H1 (cell line): ENCODE measurements around the gene TRIM23. TPM values are rescaled to one million over a fixed set of nuclear protein-coding genes. Genes with fewer than 3 reads are reported as not detected.

Experiments
- CTCF ChIA-PET: fragments of 300-600 bp; sonication (Branson Sonifier 250); formaldehyde crosslinking; loops from one replicate; lab custom pipeline; 2021; ENCODE audit not compliant: partially characterized antibody; lab: Charles Lee
- POLR2A ChIA-PET: fragments of 300-600 bp; sonication (Branson Sonifier 250); formaldehyde crosslinking; loops from one replicate; lab custom pipeline; 2021; ENCODE audit warnings: inconsistent platforms; ENCODE audit not compliant: partially characterized antibody; lab: Charles Lee
- DNase-seq, 2 experiments: peaks; one replicate each; pipeline versions ENCODE4 v3.0.0 to v3.0.0-alpha.2; 2010 to 2022; ENCODE audit warnings: low spot score in 2 of 2, low read depth in 1 of 2, mixed read lengths in 1 of 2
- FAIRE-seq: peaks from 2 replicates; lab custom pipeline; 2011; peaks lifted over from hg19 to GRCh38; lab: Jason Lieb, UNC
- H2AFZ ChIP-seq: 2 replicates; pipeline ENCODE4 v1.8.1; 2012; ENCODE audit warnings: low read length, inconsistent platforms
- H2AK5ac ChIP-seq: 2 replicates; pipeline ENCODE4 v1.6.1; 2013; ENCODE audit warnings: low read depth, low read length
- H2BK120ac ChIP-seq: replicated peaks from 2 replicates; pipeline ENCODE3; 2013; ENCODE audit warnings: low read depth, low read length, inconsistent platforms
- H2BK12ac ChIP-seq: 2 replicates; pipeline ENCODE4 v1.6.1; 2013; ENCODE audit warnings: low read depth, low read length
- H2BK15ac ChIP-seq: 2 replicates; pipeline ENCODE4 v1.6.1; 2013; ENCODE audit warnings: low read length
- H2BK20ac ChIP-seq: 2 replicates; pipeline ENCODE4 v1.6.1; 2013; ENCODE audit warnings: low read length
- H2BK5ac ChIP-seq: 2 replicates; pipeline ENCODE4 v1.6.1; 2013; ENCODE audit warnings: low read depth, low read length
- H3K14ac ChIP-seq: 2 replicates; pipeline ENCODE4 v1.6.1; 2013; ENCODE audit warnings: inconsistent platforms; ENCODE audit not compliant: insufficient read length
- H3K18ac ChIP-seq: 2 replicates; pipeline ENCODE4 v1.6.1; 2013; ENCODE audit warnings: low read length; ENCODE audit errors: extremely low read depth
- H3K23ac ChIP-seq: 2 replicates; pipeline ENCODE4 v1.6.1; 2013; ENCODE audit warnings: inconsistent platforms; ENCODE audit not compliant: insufficient read length
- H3K23me2 ChIP-seq: 2 replicates; pipeline ENCODE4 v1.6.1; 2013; ENCODE audit warnings: low read depth, low read length
- H3K27ac ChIP-seq: 2 replicates; pipeline ENCODE4 v1.6.1; 2011; ENCODE audit warnings: low read depth, low read length, inconsistent platforms
- H3K27me3 ChIP-seq, 4 experiments: replicated peaks in 1 of 4; 1 replicate in 1 of 4; 2 replicates in 3 of 4; pipeline versions ENCODE4 v1.6.1 to v1.8.1; 2011 to 2013; ENCODE audit warnings: low read length in 3 of 4, mild to moderate bottlenecking in 3 of 4, inconsistent platforms in 2 of 4, mixed read lengths in 2 of 4, moderate library complexity in 1 of 4; ENCODE audit not compliant: control insufficient read depth in 3 of 4, insufficient read depth in 3 of 4; ENCODE audit errors: extremely low read depth in 1 of 4
- H3K36me3 ChIP-seq, 4 experiments: 2 replicates each; pipeline versions ENCODE4 v1.6.1 to v1.8.1; 2011 to 2013; ENCODE audit warnings: mild to moderate bottlenecking in 4 of 4, low read length in 3 of 4, moderate library complexity in 2 of 4, control low read depth in 1 of 4, inconsistent platforms in 1 of 4; ENCODE audit not compliant: insufficient read depth in 4 of 4, control insufficient read depth in 2 of 4
- H3K4ac ChIP-seq: replicated peaks from 2 replicates; pipeline ENCODE3; 2013; ENCODE audit warnings: low read length, low read depth, mixed read lengths, inconsistent platforms; ENCODE audit not compliant: insufficient read length
- H3K4me1 ChIP-seq, 4 experiments: replicated peaks in 1 of 4; 1 replicate in 1 of 4; 2 replicates in 3 of 4; pipeline versions ENCODE4 v1.6.1 to v1.8.1; 2011 to 2013; ENCODE audit warnings: low read length in 3 of 4, inconsistent platforms in 2 of 4, mixed read lengths in 1 of 4; ENCODE audit not compliant: insufficient read depth in 4 of 4, control insufficient read depth in 3 of 4
- H3K4me2 ChIP-seq, 2 experiments: 2 replicates each; pipeline versions ENCODE4 v1.6.1 to v1.8.1; 2011 to 2013; ENCODE audit warnings: low read depth in 2 of 2, low read length in 2 of 2, control low read depth in 1 of 2, inconsistent platforms in 1 of 2, mild to moderate bottlenecking in 1 of 2; ENCODE audit not compliant: insufficient read depth in 1 of 2
- H3K4me3 ChIP-seq, 4 experiments: fragments of 200-600, 300-600 bp in 1 of 4; sonication (generic), shearing (Covaris generic), sonication (Bioruptor Twin) in 1 of 4; 2 replicates each; pipeline versions ENCODE4 v1.5.1 to v1.8.1; 2011 to 2016; ENCODE audit warnings: low read length in 4 of 4, low read depth in 3 of 4, control low read depth in 2 of 4, inconsistent platforms in 2 of 4, mild to moderate bottlenecking in 2 of 4, mixed read lengths in 1 of 4, moderate library complexity in 1 of 4; ENCODE audit not compliant: insufficient read depth in 2 of 4; ENCODE audit errors: extremely low read depth in 1 of 4
- H3K56ac ChIP-seq: replicated peaks from 2 replicates; pipeline ENCODE3; 2013; ENCODE audit warnings: low read depth, mild to moderate bottlenecking, mixed read lengths, low read length, inconsistent platforms; ENCODE audit not compliant: insufficient read length
- H3K79me1 ChIP-seq: 2 replicates; pipeline ENCODE4 v1.6.1; 2013; ENCODE audit warnings: low read depth, low read length, control low read depth
- H3K79me2 ChIP-seq, 2 experiments: 2 replicates each; pipeline versions ENCODE4 v1.6.1 to v1.8.1; 2012 to 2013; ENCODE audit warnings: low read length in 2 of 2, mild to moderate bottlenecking in 2 of 2, inconsistent platforms in 1 of 2; ENCODE audit not compliant: insufficient read depth in 2 of 2, control insufficient read depth in 1 of 2
- H3K9ac ChIP-seq, 4 experiments: replicated peaks in 1 of 4; 1 replicate in 1 of 4; 2 replicates in 3 of 4; pipeline versions ENCODE4 v1.6.1 to v1.8.1; 2011 to 2013; ENCODE audit warnings: low read depth in 3 of 4, low read length in 3 of 4, control low read depth in 2 of 4, mild to moderate bottlenecking in 2 of 4, moderate library complexity in 2 of 4, inconsistent platforms in 1 of 4; ENCODE audit errors: extremely low read depth in 1 of 4
- H3K9me3 ChIP-seq, 2 experiments: 2 replicates each; pipeline versions ENCODE4 v1.6.1 to v1.8.1; 2012 to 2013; ENCODE audit warnings: mild to moderate bottlenecking in 2 of 2, moderate library complexity in 2 of 2, control low read depth in 1 of 2, inconsistent platforms in 1 of 2, low read depth in 1 of 2, low read length in 1 of 2, mixed read lengths in 1 of 2; ENCODE audit not compliant: insufficient read depth in 2 of 2
- H4K20me1 ChIP-seq, 2 experiments: replicated peaks in 1 of 2; 2 replicates each; pipeline versions ENCODE3 to v1.8.1; 2011 to 2013; ENCODE audit warnings: inconsistent platforms in 2 of 2, low read length in 2 of 2, mild to moderate bottlenecking in 1 of 2; ENCODE audit not compliant: insufficient read depth in 2 of 2, control insufficient read depth in 1 of 2
- H4K5ac ChIP-seq: 2 replicates; pipeline ENCODE4 v1.6.1; 2013; ENCODE audit warnings: low read length, low read depth, mixed read lengths, inconsistent platforms; ENCODE audit not compliant: insufficient read length
- H4K8ac ChIP-seq: 2 replicates; pipeline ENCODE4 v1.8.0; 2013; ENCODE audit warnings: mild to moderate bottlenecking, moderate library complexity, low read length, inconsistent platforms; ENCODE audit not compliant: insufficient read depth; ENCODE audit errors: extremely low read depth
- H4K91ac ChIP-seq: replicated peaks from 2 replicates; pipeline ENCODE3; 2013; ENCODE audit warnings: low read length, mixed read lengths, inconsistent platforms; ENCODE audit not compliant: insufficient read length
- EZH2 ChIP-seq: fragments of 200-600 bp; sonication (generic); IDR thresholded peaks from 2 replicates; pipeline ENCODE4 v1.7.1; 2012; ENCODE audit warnings: low read depth, mild to moderate bottlenecking, moderate library complexity, low read length, inconsistent platforms; ENCODE audit not compliant: severe bottlenecking
- FOSL1 ChIP-seq: IDR thresholded peaks from 2 replicates; pipeline ENCODE4 v1.6.1; 2011; ENCODE audit warnings: mild to moderate bottlenecking, low read depth, low read length, moderate library complexity; ENCODE audit not compliant: insufficient read depth
- GABPA ChIP-seq: IDR thresholded peaks from 2 replicates; pipeline ENCODE4 v1.6.1; 2011; ENCODE audit warnings: mild to moderate bottlenecking, low read length, moderate library complexity, borderline replicate concordance; ENCODE audit not compliant: insufficient read depth
- HDAC6 ChIP-seq: IDR thresholded peaks from one replicate; pipeline ENCODE4 v1.7.1; 2012; ENCODE audit warnings: low read depth, mild to moderate bottlenecking, inconsistent platforms, low read length, moderate library complexity
- JUND ChIP-seq: IDR thresholded peaks from 2 replicates; pipeline ENCODE4 v1.6.1; 2011; ENCODE audit warnings: mild to moderate bottlenecking, improper control_type of control experiment, low read length
- MAFK ChIP-seq: IDR thresholded peaks from 2 replicates; pipeline ENCODE4 v1.6.1; 2012; ENCODE audit warnings: low read depth, mild to moderate bottlenecking, improper control_type of control experiment, low read length
- NRF1 ChIP-seq: IDR thresholded peaks from 2 replicates; pipeline ENCODE4 v1.6.1; 2011; ENCODE audit warnings: mild to moderate bottlenecking, low read depth, low read length, improper control_type of control experiment
- PHF8 ChIP-seq: fragments of 200-600 bp; sonication (generic); conservative IDR thresholded peaks from 2 replicates; pipeline ENCODE4 v1.7.1; 2012; ENCODE audit warnings: low read depth, mild to moderate bottlenecking, inconsistent platforms, low read length, moderate library complexity
- POU5F1 ChIP-seq: IDR thresholded peaks from 2 replicates; pipeline ENCODE4 v1.6.1; 2011; ENCODE audit warnings: low read depth, mild to moderate bottlenecking, low read length, moderate library complexity
- SIX5 ChIP-seq: IDR thresholded peaks from 2 replicates; pipeline ENCODE4 v1.6.1; 2011; ENCODE audit warnings: mild to moderate bottlenecking, low read depth, low read length
- TCF12 ChIP-seq: IDR thresholded peaks from 2 replicates; pipeline ENCODE4 v1.6.1; 2011; ENCODE audit warnings: low read depth, mild to moderate bottlenecking, low read length
- polyA plus RNA-seq, 7 experiments: library from polyadenylated mRNA; depleted of rRNA in 3 of 7; stranded (reverse) in 5 of 7; unstranded in 2 of 7; fragments of >200 nt in 5 of 7; fragments of 200-250 nt in 2 of 7; gene quantifications; 1 replicate in 5 of 7; 2 replicates in 1 of 7; 4 replicates in 1 of 7; pipeline versions ENCODE4 v1.2.1 to v1.2.3, GENCODE V29; 2011 to 2013; ENCODE audit warnings: missing spikeins in 2 of 7, mixed read lengths in 2 of 7
- total RNA-seq: library from RNA; stranded (reverse); fragmentation: NEBNext Ultra II Directional; extraction: Animal tissue kit (Norgen Biotek cat#: 25700); gene quantifications from 2 replicates; pipeline ENCODE4 v1.2.1, GENCODE V29; 2021

TRIM23 gene
- total and polyA plus RNA-seq, 2 of the 8 experiments (the other 6 are each of a cell fraction or from before 2014, with no cell fraction given), result 2.5 to 11.7 TPM

GRCh38 chr5:65647941-65648340 is 23.8 kb upstream of the TRIM23 start:
- no peak overlapping the region for H3K18ac ChIP-seq

More at GRCh38 chr5:65647941-65648340, 23.8 kb upstream of the TRIM23 start:
- Histone ChIP-seq H4K8ac (no peak overlapping the region), H2BK15ac (no peak overlapping the region), H3K4ac (no peak overlapping the region), H3K79me2 (no peaks in the 10 kb centered on the region), H2BK5ac (no peak overlapping the region), H3K36me3 (peaks cover 0 to 3% (median 0%) of the 10 kb centered on the region in 4 experiments; a peak in 2 of 8 replicates), H2BK12ac (no peak overlapping the region), H3K27me3 (no peaks in the 10 kb centered on the region), H3K4me2 (peak overlapping the region; percentile 10 to 15; a peak in 2 of 4 replicates), H2AFZ (no peak overlapping the region), H3K4me1 (peaks cover 0 to 4% (median 0%) of the 10 kb centered on the region in 4 experiments; a peak in 2 of 7 replicates), H3K14ac (no peak overlapping the region), H3K9me3 (no peaks in the 10 kb centered on the region), H3K56ac (no peak overlapping the region), H2BK20ac (no peak overlapping the region), H4K91ac (no peak overlapping the region), H2AK5ac (no peak overlapping the region), H3K23ac (no peak overlapping the region), H4K20me1 (no peaks in the 10 kb centered on the region), H2BK120ac (no peak overlapping the region), H3K9ac (no peak overlapping the region), H3K27ac (no peak overlapping the region), H3K79me1 (no peaks in the 10 kb centered on the region), H4K5ac (no peak overlapping the region), H3K23me2 (no peaks in the 10 kb centered on the region), H3K4me3 (peak overlapping the region in 1 of 4 experiments; percentile 11; a peak in 2 of 8 replicates)
- CTCF ChIA-PET, result no interaction called here
- POLR2A ChIA-PET, result interaction anchor here (1.5 kb wide), 1 partner anchor 16 kb away, joined by 3 read pairs; no protein-coding TSS in a partner anchor
- FAIRE-seq (peak; percentile 66), DNase-seq (peak in 1 of 2 experiments; percentile 29)
- no peak for TF ChIP-seq MAFK
- TF ChIP-seq GABPA, result no peak
- TF ChIP-seq EZH2, result no peak
- TF ChIP-seq JUND, result no peak
- no peak for TF ChIP-seq NRF1
- no peak for TF ChIP-seq POU5F1
- no peak for TF ChIP-seq FOSL1
- no peak for TF ChIP-seq TCF12
- no peak for TF ChIP-seq PHF8
- TF ChIP-seq HDAC6, result no peak
- TF ChIP-seq SIX5, result no peak
